Colon (tissue), 2 donors: ENCODE results near the gene CCNI2.

Experiments used
- FAIRE-seq: peaks from 2 replicates; lab custom pipeline; 2012; peaks lifted over from hg19 to GRCh38; lab: Jason Lieb, UNC
- donor health status: control.
- donor health status: control.

CCNI2 gene

GRCh38 chr5:132746954-132747615, at the start of gene CCNI2:
Gene CCNI2, plus strand, starts transcription at chr5:132747426. Its CDS starts 70 bp downstream, at chr5:132747496.
- no peak for FAIRE-seq

- FAIRE-seq = no peak
Measured at GRCh38 chr5:132704875-132705274, 42.4 kb upstream of the CCNI2 start.

GRCh38 chr5:132708645-132709044, 38.6 kb upstream of the CCNI2 start:
- FAIRE-seq = no peak

- FAIRE-seq = no peak
Measured at GRCh38 chr5:132714456-132715307, 32.5 kb upstream of the CCNI2 start.

GRCh38 chr5:132718544-132719312, 28.5 kb upstream of the CCNI2 start:
- no peak for FAIRE-seq

GRCh38 chr5:132725745-132726144, 21.5 kb upstream of the CCNI2 start:
- no peak for FAIRE-seq

- no peak for FAIRE-seq
Measured at GRCh38 chr5:132729896-132730295, 17.3 kb upstream of the CCNI2 start.

GRCh38 chr5:132733499-132734148, 13.6 kb upstream of the CCNI2 start:
- FAIRE-seq = no peak

GRCh38 chr5:132734687-132735086, 12.5 kb upstream of the CCNI2 start:
- FAIRE-seq = no peak

GRCh38 chr5:132736853-132737833, 10.1 kb upstream of the CCNI2 start, which contains the start of gene KIF3A:
Gene KIF3A, minus strand, starts transcription at chr5:132737546. Its CDS starts 127 bp downstream, at chr5:132737419.
- no peak for FAIRE-seq

GRCh38 chr5:132737982-132738681, 9.1 kb upstream of the CCNI2 start:
- no peak for FAIRE-seq

- no peak for FAIRE-seq
Measured at GRCh38 chr5:132739232-132739631, 8.0 kb upstream of the CCNI2 start.

GRCh38 chr5:132742158-132742557, 5.1 kb upstream of the CCNI2 start:
- no peak for FAIRE-seq

GRCh38 chr5:132742626-132743025, 4.6 kb upstream of the CCNI2 start:
- FAIRE-seq = no peak

- no peak for FAIRE-seq
Measured at GRCh38 chr5:132744659-132745058, 2.6 kb upstream of the CCNI2 start.

GRCh38 chr5:132746592-132746953, 653 bp upstream of the CCNI2 start:
- no peak for FAIRE-seq

- no peak for FAIRE-seq
Measured at GRCh38 chr5:132747616-132748440, 602 bp downstream of the CCNI2 start.

GRCh38 chr5:132748522-132749000, 1.3 kb downstream of the CCNI2 start:
- FAIRE-seq = no peak

GRCh38 chr5:132749506-132749905, 2.3 kb downstream of the CCNI2 start:
- no peak for FAIRE-seq
